Activated T-cell treated with anti-CD3 and anti-CD28 coated beads, Interleukin-2, amount 50 U/mL, for 72 hours (primary cell): ENCODE results near the gene LYZL6. TPM values are rescaled to one million over a fixed set of nuclear protein-coding genes. Genes with fewer than 3 reads are reported as not detected.
A peak's percentile ranks its signal among the peaks of the same experiment; 100 is the strongest.

ENCODE experiments used
- ATAC-seq, 2 donors: fragments of 150-1000 bp; cut with Tn5 transposase; replicated peaks in 1 of 2; 2 replicates each; pipeline ENCODE4 v1.10.0; 2021; ENCODE audit warnings: moderate library complexity in 2 of 2, mild to moderate bottlenecking in 1 of 2
- DNase-seq, 2 donors: peaks; one replicate each; pipeline ENCODE4 v3.0.0; 2021 to 2022; ENCODE audit warnings: mixed read lengths in 1 of 2
- H3K27ac Mint-ChIP-seq: one replicate; pipeline ENCODE4 v1.8.0; 2022; ENCODE audit warnings: mild to moderate bottlenecking, moderate library complexity, mixed read lengths
- H3K27me3 Mint-ChIP-seq: one replicate; pipeline ENCODE4 v1.8.0; 2022; ENCODE audit warnings: low read depth, mixed read lengths
- H3K36me3 Mint-ChIP-seq, 2 donors: one replicate each; pipeline ENCODE4 v1.8.0; 2022; ENCODE audit warnings: mixed read lengths in 2 of 2, mild to moderate bottlenecking in 1 of 2; ENCODE audit not compliant: insufficient read depth in 2 of 2
- H3K4me1 Mint-ChIP-seq: one replicate; pipeline ENCODE4 v1.8.0; 2022; ENCODE audit warnings: low read depth, mixed read lengths
- H3K4me3 Mint-ChIP-seq, 2 donors: one replicate each; pipeline ENCODE4 v1.8.0; 2022; ENCODE audit warnings: mild to moderate bottlenecking in 2 of 2, mixed read lengths in 2 of 2, moderate library complexity in 2 of 2
- H3K9me3 Mint-ChIP-seq, 2 donors: one replicate each; pipeline ENCODE4 v1.8.0; 2022; ENCODE audit warnings: mixed read lengths in 2 of 2
- total RNA-seq, 2 donors: library from RNA; stranded (reverse); gene quantifications; one replicate each; pipeline ENCODE4 v1.2.3, GENCODE V29; 2022

The LYZL6 gene
- total RNA-seq, 2 donors from 2014 or later, result not detected

GRCh38 chr17:35895636-35896587, 47.6 kb downstream of the LYZL6 start:
- Mint-ChIP-seq H3K4me1 (peaks cover 79% of the 10 kb centered on the region), H3K36me3 (no peaks in the 10 kb centered on the region), H3K27me3 (peaks cover 10% of the 10 kb centered on the region), H3K9me3 (no peaks in the 10 kb centered on the region), H3K4me3 (peak overlapping the region; percentile 55 to 72), H3K27ac (peak overlapping the region; percentile 92)
- DNase-seq, result peak; percentile 53 to 66
- ATAC-seq, result peak; percentile 58 to 67

- ATAC-seq, result no peak
- H3K4me3 Mint-ChIP-seq, result no peak overlapping the region
- no peak for DNase-seq
- no peak overlapping the region for H3K27ac Mint-ChIP-seq
- peaks cover 79% of the 10 kb centered on the region for H3K4me1 Mint-ChIP-seq
- H3K27me3 Mint-ChIP-seq, result no peaks in the 10 kb centered on the region
- no peaks in the 10 kb centered on the region for H3K9me3 Mint-ChIP-seq
- H3K36me3 Mint-ChIP-seq, result no peaks in the 10 kb centered on the region
These were observed 49.3 kb downstream of the LYZL6 start for GRCh38 chr17:35894206-35894605.

- Mint-ChIP-seq H3K36me3 (no peaks in the 10 kb centered on the region), H3K4me1 (peaks cover 79% of the 10 kb centered on the region)
- no peak for ATAC-seq
These were observed 49.8 kb downstream of the LYZL6 start for GRCh38 chr17:35893751-35894150.

GRCh38 chr17:35892091-35893035, 51.1 kb downstream of the LYZL6 start:
- peak; percentile 44 for ATAC-seq
- Mint-ChIP-seq H3K27me3 (no peaks in the 10 kb centered on the region), H3K36me3 (no peaks in the 10 kb centered on the region), H3K4me3 (peak overlapping the region; percentile 66 to 71), H3K9me3 (no peaks in the 10 kb centered on the region), H3K27ac (peak overlapping the region; percentile 54), H3K4me1 (peaks cover 70% of the 10 kb centered on the region)
- peak; percentile 49 to 60 for DNase-seq

More at GRCh38 chr17:35893751-35894150, 49.8 kb downstream of the LYZL6 start:
- no peak for DNase-seq
- Mint-ChIP-seq H3K27me3 (no peaks in the 10 kb centered on the region), H3K9me3 (no peaks in the 10 kb centered on the region), H3K27ac (no peak overlapping the region), H3K4me3 (no peak overlapping the region)

- ATAC-seq (peak in 1 of 2 donors; percentile 4), DNase-seq (no peak)
- Mint-ChIP-seq H3K4me3 (peak overlapping the region in 1 of 2 donors; percentile 68), H3K4me1 (peaks cover 64% of the 10 kb centered on the region), H3K36me3 (no peaks in the 10 kb centered on the region), H3K27ac (no peak overlapping the region), H3K9me3 (no peaks in the 10 kb centered on the region), H3K27me3 (no peaks in the 10 kb centered on the region)
These were observed 52.2 kb downstream of the LYZL6 start for GRCh38 chr17:35891269-35891668.

GRCh38 chr17:35890774-35891155, 52.7 kb downstream of the LYZL6 start:
- Mint-ChIP-seq H3K4me1 (peaks cover 59% of the 10 kb centered on the region), H3K27ac (no peak overlapping the region), H3K36me3 (no peaks in the 10 kb centered on the region), H3K9me3 (no peaks in the 10 kb centered on the region), H3K27me3 (no peaks in the 10 kb centered on the region), H3K4me3 (peak overlapping the region; percentile 13 to 68)
- ATAC-seq, result peak; percentile 59 to 70
- peak; percentile 49 to 60 for DNase-seq

GRCh38 chr17:35889818-35890773, 53.4 kb downstream of the LYZL6 start:
- Mint-ChIP-seq H3K27ac (no peak overlapping the region), H3K4me3 (peak overlapping the region; percentile 18 to 68), H3K9me3 (no peaks in the 10 kb centered on the region), H3K27me3 (no peaks in the 10 kb centered on the region), H3K4me1 (peaks cover 52% of the 10 kb centered on the region), H3K36me3 (no peaks in the 10 kb centered on the region)
- DNase-seq (no peak), ATAC-seq (no peak)

- H3K27me3 Mint-ChIP-seq, result no peaks in the 10 kb centered on the region
- no peak overlapping the region for H3K27ac Mint-ChIP-seq
- no peaks in the 10 kb centered on the region for H3K36me3 Mint-ChIP-seq
- peaks cover 52% of the 10 kb centered on the region for H3K4me1 Mint-ChIP-seq
- ATAC-seq (peak; percentile 70 to 73), DNase-seq (peak; percentile 39 to 40)
- H3K9me3 Mint-ChIP-seq, result no peaks in the 10 kb centered on the region
- H3K4me3 Mint-ChIP-seq, result peak overlapping the region; percentile 32 to 34
These were observed 54.3 kb downstream of the LYZL6 start for GRCh38 chr17:35889241-35889640.

Other genes with a start within 250 kb of the LYZL6 start
- gene RASL10B, start 212.1 kb downstream of the LYZL6 start, total RNA-seq, result 1 to 10 TPM in 1 of 2 donors, under 1 TPM in 1; 0.32 to 1.3 TPM
- under 1 TPM; 0.09 to 0.17 TPM for gene GAS2L2, start 190.5 kb downstream of the LYZL6 start, total RNA-seq
- not detected for gene C17orf50, start 182.8 kb downstream of the LYZL6 start, total RNA-seq
- gene MMP28, start 148.1 kb downstream of the LYZL6 start, total RNA-seq, result under 1 TPM in 1 of 2 donors, not detected in 1; 0.96 TPM
- 100 to 1,000 TPM; 310 to 312 TPM for gene TAF15, start 134.2 kb downstream of the LYZL6 start, total RNA-seq
- gene HEATR9, start 74.8 kb downstream of the LYZL6 start, total RNA-seq, result 1 to 10 TPM in 1 of 2 donors, under 1 TPM in 1; 0.46 to 1.8 TPM
- gene CCL5, start 63.4 kb downstream of the LYZL6 start, total RNA-seq, result 100 to 1,000 TPM in 1 of 2 donors, 10 to 100 TPM in 1; 63.3 to 178 TPM
- gene RDM1, start 12.9 kb downstream of the LYZL6 start, total RNA-seq, result 1 to 10 TPM; 7.6 to 8.4 TPM
- gene CCL16, start 37.8 kb upstream of the LYZL6 start, total RNA-seq, result not detected
- gene CCL14, start 43.0 kb upstream of the LYZL6 start, total RNA-seq, result not detected
- gene CCL15, start 57.8 kb upstream of the LYZL6 start, total RNA-seq, result not detected
- gene CCL23, start 74.3 kb upstream of the LYZL6 start, total RNA-seq, result not detected
- 1 to 10 TPM in 1 of 2 donors, under 1 TPM in 1; 0.48 to 1.5 TPM for gene CCL18, start 120.6 kb upstream of the LYZL6 start, total RNA-seq
- gene CCL3, start 146.4 kb upstream of the LYZL6 start, total RNA-seq, result 100 to 1,000 TPM in 1 of 2 donors, 10 to 100 TPM in 1; 79.6 to 336 TPM
- gene CCL4, start 160.1 kb upstream of the LYZL6 start, total RNA-seq, result 100 to 1,000 TPM in 1 of 2 donors, 10 to 100 TPM in 1; 63.9 to 200 TPM
- 10 to 100 TPM; 10.8 to 21.4 TPM for gene TBC1D3B, start 232.9 kb upstream of the LYZL6 start, total RNA-seq